ENCODE measurements around the gene CDRT4.
"Not testable (repeated sequence)": the region's sequence is repeated elsewhere in the genome, so short reads cannot be mapped to it uniquely, and the experiment has no call there.

Gene CDRT4

GRCh38 chr17:15467592-15467991 lies at the start of gene CDRT4:
TSS of gene CDRT4 (minus strand) at chr17:15467621. CDS start at chr17:15440238, 27,383 bp downstream.
- DNase-seq, result no peak

GRCh38 chr17:15516150-15516549 lies 48.7 kb upstream of the CDRT4 start:
- no peak for DNase-seq

GRCh38 chr17:15514469-15514868 lies 47.0 kb upstream of the CDRT4 start:
- no peak for DNase-seq

GRCh38 chr17:15513856-15514459 lies 46.5 kb upstream of the CDRT4 start:
- no peak for DNase-seq

- DNase-seq, result no peak
Measured at GRCh38 chr17:15513058-15513791, 45.8 kb upstream of the CDRT4 start.

GRCh38 chr17:15512071-15512709 lies 44.8 kb upstream of the CDRT4 start:
- DNase-seq, result no peak

GRCh38 chr17:15511142-15511541 lies 43.7 kb upstream of the CDRT4 start:
- no peak for DNase-seq

- DNase-seq, result peak; percentile 20
Measured at GRCh38 chr17:15510361-15510760, 42.9 kb upstream of the CDRT4 start.

GRCh38 chr17:15509095-15509494 lies 41.7 kb upstream of the CDRT4 start:
- DNase-seq, result no peak

- no peak for DNase-seq
Measured at GRCh38 chr17:15508466-15508865, 41.0 kb upstream of the CDRT4 start.

- DNase-seq, result no peak
Measured at GRCh38 chr17:15507896-15508295, 40.5 kb upstream of the CDRT4 start.

- no peak for DNase-seq
Measured at GRCh38 chr17:15507001-15507400, 39.6 kb upstream of the CDRT4 start.

GRCh38 chr17:15505708-15506107 lies 38.3 kb upstream of the CDRT4 start:
- DNase-seq, result not testable (repeated sequence)

GRCh38 chr17:15503731-15504130 lies 36.3 kb upstream of the CDRT4 start:
- no peak for DNase-seq

- DNase-seq, result peak; percentile 55
Measured at GRCh38 chr17:15502369-15503112, 35.1 kb upstream of the CDRT4 start.

- DNase-seq, result no peak
Measured at GRCh38 chr17:15501793-15502192, 34.4 kb upstream of the CDRT4 start.

- DNase-seq, result no peak
Measured at GRCh38 chr17:15501282-15501681, 33.9 kb upstream of the CDRT4 start.

GRCh38 chr17:15498107-15498506 lies 30.7 kb upstream of the CDRT4 start:
- DNase-seq, result no peak

GRCh38 chr17:15496735-15497670 lies 29.6 kb upstream of the CDRT4 start:
- DNase-seq, result no peak

- DNase-seq, result no peak
Measured at GRCh38 chr17:15494821-15495220, 27.4 kb upstream of the CDRT4 start.

- DNase-seq, result no peak
Measured at GRCh38 chr17:15493693-15494035, 26.2 kb upstream of the CDRT4 start.
